G401.6 (cell line): Measurements from ENCODE around the gene CTNNA2.

Source experiments
- FAIRE-seq: peaks from 2 replicates; lab custom pipeline; 2012; peaks lifted over from hg19 to GRCh38; lab: Jason Lieb, UNC

Gene CTNNA2

DNA sequence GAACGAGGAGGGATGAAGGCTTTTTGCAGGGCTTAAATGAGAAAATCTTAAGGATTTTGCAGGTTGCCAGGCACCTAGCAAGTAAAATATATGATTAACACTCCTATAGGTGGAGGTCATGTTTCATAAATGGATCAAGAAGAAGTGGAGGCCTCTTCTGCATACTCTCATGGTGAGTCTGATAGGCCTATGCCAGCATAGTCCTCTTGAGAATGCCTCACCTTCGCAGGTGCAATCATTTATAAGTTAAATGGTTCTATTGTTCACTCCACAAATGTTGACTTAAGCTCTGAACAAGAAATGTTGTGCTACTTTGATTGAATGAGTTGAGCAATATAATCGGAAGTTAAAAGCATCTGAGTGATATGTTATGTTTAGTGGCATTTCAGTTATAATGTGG lies 779.6 kb downstream of the CTNNA2 start:
- no peak for FAIRE-seq

DNA sequence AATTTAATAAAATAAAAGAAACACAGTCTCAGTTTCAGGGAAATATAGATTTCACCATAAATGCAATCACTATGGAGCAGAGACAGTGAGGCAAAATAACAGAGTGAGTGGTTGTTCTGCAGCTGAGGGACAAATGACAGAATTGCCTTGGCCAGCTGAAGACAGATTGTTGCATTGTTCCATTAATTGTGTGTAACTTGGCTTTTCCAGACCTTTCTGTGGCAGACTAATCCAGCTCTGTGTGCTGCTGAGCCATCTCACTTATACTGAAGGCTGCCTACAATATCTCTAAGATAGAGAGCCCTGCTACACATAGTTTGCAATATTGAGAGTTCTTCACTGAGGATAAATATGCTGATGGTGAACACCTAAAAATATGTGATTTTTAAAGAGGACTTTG lies 780.2 kb downstream of the CTNNA2 start:
- no peak for FAIRE-seq

DNA sequence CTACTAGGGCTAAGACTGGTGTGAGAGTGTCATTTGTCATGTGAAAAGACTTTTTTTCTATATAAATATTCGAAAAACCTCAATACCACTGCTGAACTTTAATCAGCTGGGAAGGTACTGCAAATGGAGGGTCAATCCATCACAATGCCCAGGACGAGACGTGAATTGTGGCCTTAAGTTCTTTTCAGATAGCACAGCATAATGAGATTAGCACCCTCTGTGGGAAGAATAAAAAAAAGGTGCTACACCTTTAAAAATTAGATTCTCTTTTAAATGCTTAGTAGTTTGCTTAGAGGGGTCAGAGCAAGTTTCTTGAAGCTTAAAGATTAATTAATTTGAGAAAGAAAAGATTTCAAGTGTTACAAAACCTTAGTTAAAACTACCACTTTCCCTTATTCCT lies 786.1 kb downstream of the CTNNA2 start:
- no peak for FAIRE-seq

DNA sequence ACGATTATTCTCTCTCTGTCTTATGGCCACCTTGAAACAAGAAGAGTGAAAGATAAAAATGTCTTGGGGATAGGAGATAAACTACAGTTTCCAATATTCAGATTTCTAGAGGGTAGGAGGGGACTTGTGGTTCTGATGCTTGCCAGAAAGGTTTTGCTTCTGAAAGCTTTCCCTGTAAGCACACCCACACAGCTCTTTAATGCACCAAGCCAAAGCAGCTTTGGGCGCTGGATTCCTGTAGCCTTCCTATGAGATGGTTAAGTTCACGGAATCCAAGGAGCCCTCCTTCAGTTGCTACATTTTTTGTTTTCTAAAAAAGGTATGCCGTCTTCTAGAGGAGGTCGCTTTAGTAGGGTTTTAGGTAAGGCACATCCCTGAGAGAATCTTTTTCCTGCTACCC lies 786.8 kb downstream of the CTNNA2 start:
- FAIRE-seq, result no peak

DNA sequence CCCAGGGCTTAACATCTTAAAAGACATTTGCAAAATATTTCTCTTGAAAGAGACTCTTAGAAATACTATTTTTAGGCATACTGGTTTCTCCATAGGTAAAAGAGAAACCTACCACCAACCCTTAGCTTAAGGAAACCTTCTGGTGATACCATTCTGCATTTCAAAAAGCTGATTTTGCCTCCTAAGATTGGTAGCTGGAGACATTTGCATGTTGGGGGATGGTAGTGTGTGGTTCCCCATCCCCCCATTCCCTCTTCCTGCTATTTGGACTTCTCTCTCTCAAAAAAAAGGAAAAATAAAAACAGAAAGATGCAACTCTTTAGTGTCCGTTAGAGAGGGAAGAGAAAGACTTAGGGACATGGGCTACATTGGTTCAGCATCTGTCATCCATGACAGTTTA lies 787.5 kb downstream of the CTNNA2 start:
- FAIRE-seq, result no peak

DNA sequence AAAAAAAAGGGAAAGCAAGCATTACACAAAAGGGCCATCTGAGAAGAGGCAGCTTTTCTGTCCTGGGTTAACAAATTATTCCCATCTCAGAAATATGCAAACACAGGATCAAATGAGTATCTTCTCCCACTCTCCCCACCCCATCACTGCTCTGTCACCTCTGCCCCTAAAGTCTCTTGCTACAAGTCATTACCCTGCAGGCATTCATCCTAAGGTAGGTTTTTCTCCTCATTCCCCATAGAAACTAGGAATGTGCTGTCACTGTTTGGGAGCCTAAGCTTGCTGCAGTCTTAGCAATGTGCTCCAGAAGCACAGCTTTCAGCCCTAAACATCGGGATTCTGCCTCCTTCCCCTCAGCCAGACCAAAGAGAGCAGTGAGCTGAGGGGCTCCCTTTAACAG lies 788.1 kb downstream of the CTNNA2 start:
- FAIRE-seq, result no peak

DNA sequence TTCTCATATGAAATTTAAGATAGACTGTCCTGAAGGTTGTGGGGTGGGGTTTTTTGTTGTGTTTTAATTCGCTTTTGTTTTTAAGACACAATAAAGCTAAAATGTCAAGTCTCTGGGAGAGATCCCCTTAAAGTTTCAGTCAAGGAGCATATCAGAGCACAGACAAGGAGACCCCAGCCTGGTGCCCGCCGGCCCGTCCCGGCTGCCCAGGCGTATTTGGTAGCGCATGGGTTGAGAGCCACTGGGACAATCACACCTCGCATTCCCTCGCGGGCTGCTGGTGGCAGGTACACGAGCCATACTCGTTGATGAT lies 789.1 kb downstream of the CTNNA2 start:
- no peak for FAIRE-seq

DNA sequence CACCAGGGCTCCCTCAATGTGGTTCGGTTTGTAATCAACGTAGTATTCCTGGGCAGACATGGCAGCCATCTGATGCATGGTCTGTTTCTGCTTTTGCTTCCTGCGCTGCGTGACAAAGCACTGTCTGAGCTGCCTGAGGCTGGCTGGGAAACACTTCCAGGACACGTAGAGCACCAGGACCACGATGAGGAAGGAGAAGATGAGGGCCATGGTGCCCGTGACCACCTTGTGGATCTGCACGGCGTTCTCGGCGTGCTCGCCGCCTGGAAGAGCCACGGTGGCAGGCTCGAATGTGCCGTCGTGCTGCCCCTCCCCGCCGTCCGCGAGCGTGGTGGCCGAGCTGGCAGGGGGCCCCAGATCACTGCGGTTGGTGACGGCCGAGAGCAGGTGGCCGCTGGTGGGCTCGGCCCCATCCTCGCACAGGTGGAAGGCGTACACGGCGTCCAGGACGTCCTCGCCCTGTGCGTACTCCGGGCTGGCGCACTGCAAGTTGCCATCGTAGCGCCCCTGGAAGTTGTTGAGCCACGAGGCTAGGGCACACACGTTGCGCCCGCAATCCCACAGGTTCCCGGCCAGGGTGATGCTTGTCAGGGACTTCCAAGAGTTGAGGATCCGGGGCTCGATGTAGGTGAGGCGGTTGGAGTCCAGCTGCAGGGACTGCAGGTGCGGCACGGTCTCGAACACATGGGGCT lies 789.6 kb downstream of the CTNNA2 start:
- FAIRE-seq, result no peak

DNA sequence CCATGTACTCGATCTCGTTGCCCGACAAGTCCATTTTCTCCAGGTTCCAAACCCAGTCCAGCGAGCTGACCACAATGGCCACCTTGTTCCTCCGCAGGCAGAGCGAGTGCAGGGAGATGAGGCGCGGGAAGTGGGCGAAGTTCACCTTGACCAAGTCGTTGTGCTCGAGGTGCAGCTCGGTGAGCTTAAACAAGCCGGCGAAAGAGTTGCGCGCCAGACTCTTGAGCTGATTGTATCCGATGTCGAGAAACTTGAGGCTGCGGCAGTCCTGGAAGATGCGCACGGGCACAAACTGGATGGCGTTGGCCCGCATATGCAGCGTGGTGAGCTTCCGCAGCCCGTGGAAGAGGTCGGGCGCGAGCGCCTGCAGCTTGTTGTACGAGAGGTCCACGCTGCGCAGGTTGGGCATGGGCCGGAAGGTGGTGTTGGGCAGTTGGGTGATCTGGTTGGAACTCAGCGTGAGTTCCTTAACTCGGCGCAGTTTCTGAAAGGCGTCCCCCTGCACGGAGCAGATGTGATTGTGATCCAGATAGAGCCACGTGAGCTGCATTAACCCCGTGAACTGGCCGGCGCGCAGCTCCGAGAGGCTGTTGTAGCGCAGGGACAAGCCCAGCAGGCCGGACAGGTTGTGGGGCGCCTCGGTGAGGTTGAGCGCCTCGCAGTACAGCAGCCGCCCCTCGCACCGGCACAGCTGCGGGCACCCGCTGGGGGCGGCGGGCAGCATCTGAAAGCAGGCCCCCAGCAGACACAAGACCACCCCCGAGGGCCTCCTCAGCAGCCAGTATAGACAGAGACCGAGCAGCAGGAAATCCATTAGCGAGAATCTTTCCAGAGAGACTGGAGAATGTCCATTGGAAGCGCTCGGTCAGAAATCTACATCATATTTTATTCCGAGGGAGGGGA lies 790.4 kb downstream of the CTNNA2 start:
- FAIRE-seq, result no peak

DNA sequence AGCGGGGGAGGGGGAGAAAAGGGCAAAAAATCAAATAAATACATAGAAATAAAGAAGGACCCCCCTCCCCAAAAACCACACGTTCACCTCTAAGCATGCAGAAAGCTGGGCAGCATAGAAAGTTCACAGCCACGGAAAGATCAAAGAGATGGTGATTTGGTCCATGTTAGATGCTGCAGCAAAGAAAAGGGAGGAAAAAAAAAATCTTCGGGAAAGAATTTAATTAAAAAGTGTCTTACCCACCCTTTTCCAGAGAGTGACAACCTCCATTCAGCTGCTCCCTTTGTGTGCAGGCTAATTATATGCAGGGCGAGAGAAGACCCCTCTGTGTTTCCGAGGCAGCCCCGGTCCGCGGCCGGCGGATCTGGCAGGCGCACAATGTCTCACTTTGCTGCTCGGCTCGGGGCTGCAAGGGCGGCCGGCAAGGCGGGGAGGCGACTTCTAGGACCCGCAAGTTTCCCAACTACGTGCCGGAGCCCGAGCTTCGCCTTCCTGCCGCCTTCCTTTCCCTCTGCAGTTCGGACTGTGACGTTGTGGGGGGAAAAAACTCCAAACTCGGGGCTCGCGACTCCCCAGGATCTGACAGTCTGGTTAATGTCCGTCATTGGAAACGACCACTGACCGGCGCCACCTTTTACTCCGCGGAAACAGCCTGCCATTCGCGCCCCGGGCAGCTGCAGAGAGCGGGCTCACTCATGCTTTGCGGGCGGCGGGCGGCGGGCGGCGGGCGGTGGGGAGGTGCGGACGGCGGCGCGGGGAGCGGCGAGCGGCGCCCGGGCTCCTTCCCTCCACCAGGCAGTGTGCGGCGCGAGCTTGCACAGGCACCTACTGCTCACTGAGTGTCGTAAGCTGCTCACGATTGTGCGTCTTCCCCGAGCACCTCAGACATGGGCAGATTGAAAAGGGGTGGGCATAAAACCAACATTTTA lies 791.3 kb downstream of the CTNNA2 start, which contains the start of gene LRRTM1:
LRRTM1 (minus strand) TSS at position 844 of the 929 bp plus-strand sequence. CDS start 933 bp downstream, outside the sequence.
- no peak for FAIRE-seq

DNA sequence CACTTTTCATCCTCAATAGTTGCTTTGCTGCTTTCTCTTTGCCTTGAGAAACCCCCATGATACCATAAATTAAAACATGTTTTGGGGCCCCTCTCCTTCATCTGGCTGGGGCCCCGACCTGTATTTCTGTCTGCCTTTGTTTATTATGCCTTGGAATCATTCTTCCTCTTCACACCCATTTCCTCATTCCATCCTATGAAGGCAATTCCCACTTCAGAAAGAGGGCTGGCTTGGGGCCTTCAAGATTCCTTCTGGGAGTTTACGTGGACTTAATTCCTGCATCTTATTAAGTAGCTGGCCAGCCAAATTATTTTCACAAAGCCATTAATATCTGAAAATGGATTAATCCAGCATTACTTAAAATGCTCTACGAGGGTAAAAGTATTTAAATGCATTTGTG lies 798.5 kb downstream of the CTNNA2 start:
- FAIRE-seq, result no peak

DNA sequence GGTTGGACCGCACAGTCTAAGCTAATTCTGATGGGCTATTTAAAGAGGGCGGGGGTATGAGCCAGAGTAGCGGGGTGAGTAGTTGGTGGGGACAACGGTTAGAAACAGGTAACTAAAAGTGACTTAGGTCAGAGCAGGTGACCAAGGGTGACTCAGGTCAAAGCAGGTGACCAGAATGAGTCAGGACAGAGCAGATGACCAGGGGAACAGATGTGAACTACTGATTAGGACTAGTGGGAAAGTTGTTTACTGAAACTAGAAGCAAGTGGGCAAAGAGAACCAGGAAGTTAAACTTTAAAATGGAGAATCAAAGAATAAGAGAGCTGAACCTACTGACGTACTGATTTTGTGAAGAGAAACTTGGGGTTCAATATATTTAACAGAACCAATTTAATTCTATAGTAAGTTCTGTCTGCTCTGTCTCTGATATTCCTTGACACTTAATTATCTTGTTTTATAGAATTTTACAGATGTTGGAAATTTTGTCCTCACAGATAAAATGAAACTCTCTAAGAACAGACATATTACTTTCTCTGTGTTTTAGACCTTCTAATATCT lies 799.5 kb downstream of the CTNNA2 start:
- FAIRE-seq, result no peak

DNA sequence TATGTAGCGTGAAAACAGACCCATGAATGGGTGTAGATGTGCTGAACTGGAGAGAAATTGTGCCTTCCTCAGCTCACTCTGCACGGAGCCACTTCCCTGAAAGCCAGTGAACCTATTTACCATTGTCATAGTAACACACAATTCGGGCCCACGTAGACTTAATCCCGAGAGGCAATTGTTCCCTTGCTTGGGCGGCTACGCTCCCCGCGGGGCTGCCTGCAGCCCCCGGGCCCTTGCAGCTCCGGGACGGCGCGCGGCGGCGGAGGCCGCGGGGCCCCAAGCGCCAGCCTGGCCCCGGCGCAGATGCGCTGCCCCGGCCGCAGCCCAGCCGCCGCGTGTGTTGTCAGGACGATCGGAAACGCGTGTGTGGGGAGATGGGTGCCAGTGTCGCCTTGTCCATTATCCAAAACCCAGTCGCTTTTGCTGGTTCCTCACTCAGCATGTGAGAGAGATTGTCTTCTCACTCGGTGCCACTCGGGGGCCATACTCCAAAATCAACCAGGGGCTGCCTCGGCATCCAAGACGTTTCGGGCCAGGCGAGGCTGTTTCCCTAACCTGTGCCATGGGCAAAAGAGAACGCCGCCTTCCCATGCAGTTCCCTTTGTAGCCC lies 809.6 kb downstream of the CTNNA2 start:
- FAIRE-seq, result no peak

DNA sequence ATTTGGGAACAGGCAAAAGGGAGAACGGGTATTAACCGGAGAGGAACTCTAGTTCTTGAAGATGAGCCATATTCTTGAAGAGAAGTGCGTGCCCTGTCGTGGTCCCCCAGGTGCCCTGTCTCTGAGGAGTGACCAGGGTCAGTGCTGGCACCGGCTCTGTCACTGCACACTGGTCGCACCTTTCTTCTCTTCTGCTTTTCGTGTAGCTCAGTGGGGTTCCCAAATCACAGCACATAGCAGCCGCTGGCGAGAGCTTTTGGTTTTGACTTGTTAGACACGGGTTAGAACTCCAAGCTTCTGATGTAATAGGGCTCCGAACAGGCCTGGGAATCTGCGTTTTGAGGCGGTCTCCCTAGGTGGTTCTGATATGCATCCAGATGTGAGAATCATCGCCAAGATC lies 810.1 kb downstream of the CTNNA2 start:
- FAIRE-seq, result no peak

DNA sequence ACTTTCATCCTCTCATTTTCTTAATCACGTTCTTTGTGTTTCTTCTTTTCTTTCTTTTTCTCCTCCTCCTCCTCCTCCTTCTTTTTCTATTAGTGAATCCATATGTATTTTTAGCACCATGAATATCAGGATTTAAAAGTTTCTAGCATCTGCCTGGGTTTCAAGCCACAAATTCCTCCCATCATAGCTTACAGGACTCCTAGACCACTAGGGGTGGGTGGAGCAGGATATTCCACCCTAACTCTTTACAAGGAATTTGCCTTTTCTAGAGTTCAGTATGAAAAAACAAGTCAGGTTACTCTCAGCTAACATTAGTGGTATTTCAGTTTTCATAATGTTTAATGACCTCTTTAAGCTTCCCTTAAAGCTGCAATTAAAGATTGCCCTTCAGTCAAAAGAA lies 810.8 kb downstream of the CTNNA2 start:
- FAIRE-seq, result no peak

DNA sequence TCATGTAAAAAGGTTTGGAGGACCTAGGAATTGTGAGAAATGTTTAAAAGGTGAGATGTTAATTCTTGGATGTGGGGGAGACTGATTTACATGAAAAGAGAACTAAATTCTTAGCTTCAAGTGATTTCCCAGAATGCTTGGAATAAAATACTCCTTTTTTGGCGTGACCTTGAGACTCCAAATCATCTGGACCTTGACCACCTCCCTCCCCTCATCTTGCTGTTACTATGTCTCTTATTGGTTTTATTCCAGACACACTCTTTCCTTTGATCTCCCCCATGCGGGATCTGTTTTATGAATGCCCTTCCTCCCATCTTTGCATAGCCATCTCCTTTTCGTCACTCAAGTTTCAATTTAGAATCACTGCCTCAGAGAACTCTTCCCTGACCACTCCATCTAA lies 811.7 kb downstream of the CTNNA2 start:
- FAIRE-seq, result no peak

DNA sequence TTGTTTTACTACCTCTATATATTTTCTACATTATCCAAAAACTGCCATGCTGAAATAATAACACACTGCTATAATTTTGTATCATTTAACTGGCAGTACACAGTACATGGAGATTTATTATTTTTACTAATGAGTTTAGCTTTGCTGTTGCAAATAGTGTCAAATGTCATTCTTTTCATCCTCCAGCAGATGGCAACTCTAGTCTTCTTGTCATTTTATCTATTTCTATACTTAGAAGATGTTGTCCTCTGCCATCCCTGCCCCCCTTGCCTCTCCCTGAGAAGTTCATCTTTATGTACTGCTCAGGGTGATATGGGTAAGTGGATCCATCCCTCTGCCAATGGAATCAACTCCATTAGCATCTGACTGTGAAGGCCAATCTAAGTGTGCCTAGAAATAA lies 813.4 kb downstream of the CTNNA2 start:
- FAIRE-seq, result no peak

DNA sequence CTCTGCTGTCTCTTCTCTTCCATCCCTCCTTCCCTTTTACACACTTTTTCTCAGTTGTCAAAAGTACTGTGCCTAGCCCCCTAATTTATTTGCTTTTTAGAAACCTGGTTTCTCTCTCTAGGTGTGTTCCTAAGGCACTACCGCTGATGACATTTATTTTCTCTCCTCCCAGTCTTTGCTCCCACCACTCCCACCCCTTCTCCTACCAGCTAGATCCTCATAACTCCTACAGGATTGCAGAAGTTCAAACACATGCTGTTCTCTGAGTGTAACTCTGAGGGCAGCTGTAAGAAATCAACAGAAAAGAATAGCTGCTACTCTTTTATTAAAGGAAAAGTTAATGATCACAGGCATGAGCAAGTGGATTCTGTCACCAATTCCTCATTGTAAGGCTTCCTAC lies 814.0 kb downstream of the CTNNA2 start:
- no peak for FAIRE-seq

DNA sequence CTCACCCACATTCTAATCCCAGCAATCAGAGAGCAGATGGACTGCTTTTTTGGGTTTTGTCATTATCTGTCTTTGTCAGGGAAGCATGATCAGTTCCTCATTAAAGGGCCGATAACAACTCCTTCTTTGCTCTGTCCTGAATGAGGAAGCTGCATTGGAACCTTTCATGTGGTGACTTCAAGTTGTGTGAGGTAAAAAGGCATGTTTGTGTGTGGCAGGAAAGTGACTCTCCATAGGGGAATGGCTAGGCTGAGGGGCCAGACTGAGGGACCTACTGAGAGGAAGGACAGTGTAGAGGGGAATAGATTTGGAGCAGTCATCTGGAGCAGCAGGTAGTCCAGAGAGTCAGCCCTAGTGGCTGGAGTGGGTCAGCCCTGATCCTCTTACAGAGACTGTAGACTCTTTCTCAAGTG lies 815.3 kb downstream of the CTNNA2 start:
- FAIRE-seq, result no peak

DNA sequence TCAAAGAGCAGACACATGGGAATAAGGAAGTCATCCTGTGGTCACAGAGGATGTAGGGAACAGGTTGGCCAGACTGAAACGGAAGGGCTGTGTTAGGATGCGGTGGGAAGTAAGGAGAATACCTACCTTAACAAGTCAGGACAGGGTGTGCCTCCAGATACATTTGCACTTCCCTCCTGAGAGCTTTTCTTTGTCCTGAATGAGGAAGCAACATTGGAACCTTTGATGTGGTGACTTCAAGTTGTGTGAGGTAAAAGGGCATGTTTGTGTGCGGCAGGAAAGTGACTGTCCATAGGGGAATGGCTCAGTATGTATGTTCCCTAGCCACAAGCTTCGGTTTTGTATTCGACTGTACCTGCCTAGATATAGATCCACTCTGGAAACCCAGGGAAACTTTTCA lies 816.6 kb downstream of the CTNNA2 start:
- FAIRE-seq, result no peak

DNA sequence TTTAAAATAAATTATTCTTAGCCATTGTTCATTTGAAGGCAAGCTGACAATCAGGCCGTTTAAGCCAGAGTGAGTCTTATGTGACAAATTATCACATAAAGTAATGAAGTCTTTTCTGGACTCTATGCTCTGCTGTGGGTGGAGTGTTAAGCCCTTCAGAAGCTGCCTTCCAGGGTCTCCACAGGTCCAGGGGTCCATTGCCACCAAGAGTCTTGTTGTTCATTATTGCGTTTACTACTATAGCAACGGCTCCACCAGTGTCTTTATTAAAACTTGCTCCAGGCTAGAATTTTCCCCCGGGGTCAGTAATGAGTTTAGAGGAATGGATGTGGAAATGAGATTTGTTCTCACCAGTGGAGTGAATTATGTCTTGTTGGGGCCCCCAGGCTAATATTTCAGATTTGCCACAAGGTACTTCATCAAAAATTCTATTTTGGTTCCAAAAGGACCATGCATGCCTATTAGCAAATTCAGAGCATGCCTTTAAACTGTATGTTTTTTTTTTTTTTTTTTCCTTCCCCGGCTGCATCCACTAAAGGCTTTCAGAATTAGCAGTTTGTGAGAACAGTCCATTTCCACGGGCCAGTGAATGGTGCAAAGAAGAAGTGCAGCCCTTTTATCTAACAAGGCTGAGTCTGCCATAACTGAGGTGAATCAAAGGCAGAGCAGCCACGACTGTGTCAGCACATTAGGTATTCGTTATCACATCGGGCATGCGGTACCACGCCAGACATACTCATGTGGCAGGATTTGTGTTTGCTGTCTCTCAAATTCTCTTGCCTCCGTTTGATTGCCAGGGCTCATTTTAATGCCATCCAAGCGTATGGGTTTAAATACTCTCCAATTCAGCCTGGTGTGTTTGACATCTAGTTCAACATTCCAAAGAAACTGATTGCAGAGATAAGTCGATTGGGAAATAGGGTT lies 817.9 kb downstream of the CTNNA2 start:
- FAIRE-seq, result no peak
